Prostate gland (tissue), 2 donors: Measurements from ENCODE around the gene PYDC1.

Experiments
- CTCF ChIP-seq, 4 experiments: fragments of 200-600 bp in 2 of 4; fragments of 450-650 bp in 2 of 4; sonication (generic) in 2 of 4; IDR thresholded peaks; 1 replicate in 3 of 4; 2 replicates in 1 of 4; pipeline ENCODE4 v1.5.1; 2016 to 2019; ENCODE audit warnings: antibody characterized with exemption in 4 of 4, mild to moderate bottlenecking in 2 of 4, moderate library complexity in 2 of 4
- POLR2A ChIP-seq: fragments of 450-650 bp; IDR thresholded peaks from one replicate; pipeline ENCODE4 v1.6.1; 2016; ENCODE audit warnings: antibody characterized with exemption, mild to moderate bottlenecking
- POLR2AphosphoS5 ChIP-seq: sonication (generic); formaldehyde crosslinking; IDR thresholded peaks from one replicate; pipeline ENCODE4 v1.6.1; 2017; ENCODE audit warnings: antibody characterized with exemption

DNA sequence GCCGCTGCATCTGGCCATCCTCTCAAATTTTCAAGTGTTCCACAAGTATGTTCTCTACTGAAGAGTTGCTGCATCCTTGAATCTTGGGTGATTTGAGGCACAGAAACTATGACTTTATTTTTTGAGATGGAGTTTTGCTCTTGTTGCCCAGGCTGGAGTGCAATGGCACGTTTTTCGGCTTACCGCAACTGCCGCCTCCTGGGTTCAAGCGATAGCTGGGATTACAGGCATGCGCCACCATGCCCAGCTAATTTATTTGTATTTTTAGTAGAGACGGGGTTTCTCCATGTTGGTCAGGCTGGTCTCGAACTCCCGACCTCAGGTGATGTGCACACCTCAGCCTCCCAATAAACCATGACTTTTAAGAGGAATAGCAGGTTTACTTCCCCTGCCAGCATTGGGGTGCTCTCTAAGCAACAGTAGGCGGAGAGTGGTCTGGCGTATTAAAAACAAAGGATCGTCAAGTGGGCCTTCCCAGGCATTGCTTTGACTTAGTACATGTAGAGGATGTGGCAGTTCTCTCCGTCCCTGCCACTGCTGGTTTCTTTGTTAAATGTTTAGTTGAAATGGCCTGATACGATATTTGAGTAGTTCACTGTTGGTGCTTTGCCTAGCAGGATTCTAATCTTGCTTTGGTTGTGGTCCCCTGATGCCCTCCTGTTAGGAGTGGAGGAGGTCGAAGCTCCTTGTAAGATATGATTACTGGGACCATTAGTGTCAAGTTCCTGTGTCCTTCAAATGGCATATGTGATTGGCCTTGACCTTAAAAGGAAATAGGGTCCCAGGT is 23.9 kb downstream of the PYDC1 start:
- TF ChIP-seq CTCF (IDR thresholded peaks at IDR 0.05) (no peak), POLR2A (no peak), POLR2AphosphoS5 (no peak)
